H1 (cell line): ENCODE measurements around the gene INPP5A. TPM values are rescaled to one million over a fixed set of nuclear protein-coding genes. Genes with fewer than 3 reads are reported as not detected.

Experiments used
- CTCF ChIA-PET: fragments of 300-600 bp; sonication (Branson Sonifier 250); formaldehyde crosslinking; loops from one replicate; lab custom pipeline; 2021; ENCODE audit not compliant: partially characterized antibody; lab: Charles Lee
- POLR2A ChIA-PET: fragments of 300-600 bp; sonication (Branson Sonifier 250); formaldehyde crosslinking; loops from one replicate; lab custom pipeline; 2021; ENCODE audit warnings: inconsistent platforms; ENCODE audit not compliant: partially characterized antibody; lab: Charles Lee
- DNase-seq, 2 experiments: peaks; one replicate each; pipeline versions ENCODE4 v3.0.0 to v3.0.0-alpha.2; 2010 to 2022; ENCODE audit warnings: low spot score in 2 of 2, low read depth in 1 of 2, mixed read lengths in 1 of 2
- FAIRE-seq: peaks from 2 replicates; lab custom pipeline; 2011; peaks lifted over from hg19 to GRCh38; lab: Jason Lieb, UNC
- H2AFZ ChIP-seq: 2 replicates; pipeline ENCODE4 v1.8.1; 2012; ENCODE audit warnings: low read length, inconsistent platforms
- H2AK5ac ChIP-seq: 2 replicates; pipeline ENCODE4 v1.6.1; 2013; ENCODE audit warnings: low read depth, low read length
- H2BK120ac ChIP-seq: replicated peaks from 2 replicates; pipeline ENCODE3; 2013; ENCODE audit warnings: low read depth, low read length, inconsistent platforms
- H2BK12ac ChIP-seq: 2 replicates; pipeline ENCODE4 v1.6.1; 2013; ENCODE audit warnings: low read depth, low read length
- H2BK15ac ChIP-seq: 2 replicates; pipeline ENCODE4 v1.6.1; 2013; ENCODE audit warnings: low read length
- H2BK20ac ChIP-seq: 2 replicates; pipeline ENCODE4 v1.6.1; 2013; ENCODE audit warnings: low read length
- H2BK5ac ChIP-seq: 2 replicates; pipeline ENCODE4 v1.6.1; 2013; ENCODE audit warnings: low read depth, low read length
- H3K14ac ChIP-seq: 2 replicates; pipeline ENCODE4 v1.6.1; 2013; ENCODE audit warnings: inconsistent platforms; ENCODE audit not compliant: insufficient read length
- H3K18ac ChIP-seq: 2 replicates; pipeline ENCODE4 v1.6.1; 2013; ENCODE audit warnings: low read length; ENCODE audit errors: extremely low read depth
- H3K23ac ChIP-seq: 2 replicates; pipeline ENCODE4 v1.6.1; 2013; ENCODE audit warnings: inconsistent platforms; ENCODE audit not compliant: insufficient read length
- H3K23me2 ChIP-seq: 2 replicates; pipeline ENCODE4 v1.6.1; 2013; ENCODE audit warnings: low read depth, low read length
- H3K27ac ChIP-seq: 2 replicates; pipeline ENCODE4 v1.6.1; 2011; ENCODE audit warnings: low read depth, low read length, inconsistent platforms
- H3K27me3 ChIP-seq, 4 experiments: replicated peaks in 1 of 4; 1 replicate in 1 of 4; 2 replicates in 3 of 4; pipeline versions ENCODE4 v1.6.1 to v1.8.1; 2011 to 2013; ENCODE audit warnings: low read length in 3 of 4, mild to moderate bottlenecking in 3 of 4, inconsistent platforms in 2 of 4, mixed read lengths in 2 of 4, moderate library complexity in 1 of 4; ENCODE audit not compliant: control insufficient read depth in 3 of 4, insufficient read depth in 3 of 4; ENCODE audit errors: extremely low read depth in 1 of 4
- H3K36me3 ChIP-seq, 4 experiments: 2 replicates each; pipeline versions ENCODE4 v1.6.1 to v1.8.1; 2011 to 2013; ENCODE audit warnings: mild to moderate bottlenecking in 4 of 4, low read length in 3 of 4, moderate library complexity in 2 of 4, control low read depth in 1 of 4, inconsistent platforms in 1 of 4; ENCODE audit not compliant: insufficient read depth in 4 of 4, control insufficient read depth in 2 of 4
- H3K4ac ChIP-seq: replicated peaks from 2 replicates; pipeline ENCODE3; 2013; ENCODE audit warnings: low read length, low read depth, mixed read lengths, inconsistent platforms; ENCODE audit not compliant: insufficient read length
- H3K4me1 ChIP-seq, 4 experiments: replicated peaks in 1 of 4; 1 replicate in 1 of 4; 2 replicates in 3 of 4; pipeline versions ENCODE4 v1.6.1 to v1.8.1; 2011 to 2013; ENCODE audit warnings: low read length in 3 of 4, inconsistent platforms in 2 of 4, mixed read lengths in 1 of 4; ENCODE audit not compliant: insufficient read depth in 4 of 4, control insufficient read depth in 3 of 4
- H3K4me2 ChIP-seq, 2 experiments: 2 replicates each; pipeline versions ENCODE4 v1.6.1 to v1.8.1; 2011 to 2013; ENCODE audit warnings: low read depth in 2 of 2, low read length in 2 of 2, control low read depth in 1 of 2, inconsistent platforms in 1 of 2, mild to moderate bottlenecking in 1 of 2; ENCODE audit not compliant: insufficient read depth in 1 of 2
- H3K4me3 ChIP-seq, 4 experiments: fragments of 200-600, 300-600 bp in 1 of 4; sonication (generic), shearing (Covaris generic), sonication (Bioruptor Twin) in 1 of 4; 2 replicates each; pipeline versions ENCODE4 v1.5.1 to v1.8.1; 2011 to 2016; ENCODE audit warnings: low read length in 4 of 4, low read depth in 3 of 4, control low read depth in 2 of 4, inconsistent platforms in 2 of 4, mild to moderate bottlenecking in 2 of 4, mixed read lengths in 1 of 4, moderate library complexity in 1 of 4; ENCODE audit not compliant: insufficient read depth in 2 of 4; ENCODE audit errors: extremely low read depth in 1 of 4
- H3K56ac ChIP-seq: replicated peaks from 2 replicates; pipeline ENCODE3; 2013; ENCODE audit warnings: low read depth, mild to moderate bottlenecking, mixed read lengths, low read length, inconsistent platforms; ENCODE audit not compliant: insufficient read length
- H3K79me1 ChIP-seq: 2 replicates; pipeline ENCODE4 v1.6.1; 2013; ENCODE audit warnings: low read depth, low read length, control low read depth
- H3K79me2 ChIP-seq, 2 experiments: 2 replicates each; pipeline versions ENCODE4 v1.6.1 to v1.8.1; 2012 to 2013; ENCODE audit warnings: low read length in 2 of 2, mild to moderate bottlenecking in 2 of 2, inconsistent platforms in 1 of 2; ENCODE audit not compliant: insufficient read depth in 2 of 2, control insufficient read depth in 1 of 2
- H3K9ac ChIP-seq, 4 experiments: replicated peaks in 1 of 4; 1 replicate in 1 of 4; 2 replicates in 3 of 4; pipeline versions ENCODE4 v1.6.1 to v1.8.1; 2011 to 2013; ENCODE audit warnings: low read depth in 3 of 4, low read length in 3 of 4, control low read depth in 2 of 4, mild to moderate bottlenecking in 2 of 4, moderate library complexity in 2 of 4, inconsistent platforms in 1 of 4; ENCODE audit errors: extremely low read depth in 1 of 4
- H3K9me3 ChIP-seq, 2 experiments: 2 replicates each; pipeline versions ENCODE4 v1.6.1 to v1.8.1; 2012 to 2013; ENCODE audit warnings: mild to moderate bottlenecking in 2 of 2, moderate library complexity in 2 of 2, control low read depth in 1 of 2, inconsistent platforms in 1 of 2, low read depth in 1 of 2, low read length in 1 of 2, mixed read lengths in 1 of 2; ENCODE audit not compliant: insufficient read depth in 2 of 2
- H4K20me1 ChIP-seq, 2 experiments: replicated peaks in 1 of 2; 2 replicates each; pipeline versions ENCODE3 to v1.8.1; 2011 to 2013; ENCODE audit warnings: inconsistent platforms in 2 of 2, low read length in 2 of 2, mild to moderate bottlenecking in 1 of 2; ENCODE audit not compliant: insufficient read depth in 2 of 2, control insufficient read depth in 1 of 2
- H4K5ac ChIP-seq: 2 replicates; pipeline ENCODE4 v1.6.1; 2013; ENCODE audit warnings: low read length, low read depth, mixed read lengths, inconsistent platforms; ENCODE audit not compliant: insufficient read length
- H4K8ac ChIP-seq: 2 replicates; pipeline ENCODE4 v1.8.0; 2013; ENCODE audit warnings: mild to moderate bottlenecking, moderate library complexity, low read length, inconsistent platforms; ENCODE audit not compliant: insufficient read depth; ENCODE audit errors: extremely low read depth
- H4K91ac ChIP-seq: replicated peaks from 2 replicates; pipeline ENCODE3; 2013; ENCODE audit warnings: low read length, mixed read lengths, inconsistent platforms; ENCODE audit not compliant: insufficient read length
- NANOG ChIP-seq: IDR thresholded peaks from 2 replicates; pipeline ENCODE4 v1.6.1; 2011; ENCODE audit warnings: low read length, low read depth, mild to moderate bottlenecking, inconsistent platforms; ENCODE audit not compliant: insufficient read depth, poor library complexity, severe bottlenecking
- POLR2A ChIP-seq, 2 experiments: IDR thresholded peaks; 1 replicate in 1 of 2; 2 replicates in 1 of 2; pipeline ENCODE4 v1.6.1; 2011; ENCODE audit warnings: low read depth in 2 of 2, low read length in 2 of 2, mild to moderate bottlenecking in 2 of 2; ENCODE audit errors: control extremely low read depth in 1 of 2
- POU5F1 ChIP-seq: IDR thresholded peaks from 2 replicates; pipeline ENCODE4 v1.6.1; 2011; ENCODE audit warnings: low read depth, mild to moderate bottlenecking, low read length, moderate library complexity
- TBP ChIP-seq: IDR thresholded peaks from 2 replicates; pipeline ENCODE4 v1.6.1; 2011; ENCODE audit warnings: low read depth, low read length, improper control_type of control experiment
- WGBS, 2 experiments: shearing (Covaris generic) in 1 of 2; methylation state at CpG; one replicate each; pipeline versions ENCODE4 v1.1.6 to v1.1.7; 2013 to 2015; ENCODE audit warnings: low lambda C conversion rate in 2 of 2, mixed read lengths in 2 of 2, inconsistent platforms in 1 of 2, low coverage in 1 of 2, missing lambda C conversion rate in 1 of 2; ENCODE audit not compliant: insufficient replicate concordance in 2 of 2, insufficient coverage in 1 of 2, insufficient read length in 1 of 2; ENCODE audit errors: extremely low coverage in 1 of 2, missing lambda C conversion rate in 1 of 2; 5-methylcytosine and 5-hydroxymethylcytosine counted together
- polyA plus RNA-seq, 7 experiments: library from polyadenylated mRNA; depleted of rRNA in 3 of 7; stranded (reverse) in 5 of 7; unstranded in 2 of 7; fragments of >200 nt in 5 of 7; fragments of 200-250 nt in 2 of 7; gene quantifications; 1 replicate in 5 of 7; 2 replicates in 1 of 7; 4 replicates in 1 of 7; pipeline versions ENCODE4 v1.2.1 to v1.2.3, GENCODE V29; 2011 to 2013; ENCODE audit warnings: missing spikeins in 2 of 7, mixed read lengths in 2 of 7
- total RNA-seq: library from RNA; stranded (reverse); fragmentation: NEBNext Ultra II Directional; extraction: Animal tissue kit (Norgen Biotek cat#: 25700); gene quantifications from 2 replicates; pipeline ENCODE4 v1.2.1, GENCODE V29; 2021
- TF ChIP-seq, protein P1 (sequence below): IDR thresholded peaks from 2 replicates; pipeline ENCODE4 v1.6.1; 2011; ENCODE audit warnings: low read depth, mild to moderate bottlenecking, low read length; ENCODE audit not compliant: insufficient read depth

INPP5A gene
- total and polyA plus RNA-seq, 2 of the 8 experiments (the other 6 are each of a cell fraction or from before 2014, with no cell fraction given), result 19.7 to 27.5 TPM

- Histone ChIP-seq H3K4me3 (no peak overlapping the region), H3K4me1 (no peaks in the 10 kb centered on the region; a peak in 2 of 7 replicates), H2AFZ (no peak overlapping the region), H3K23ac (no peak overlapping the region), H3K79me2 (no peaks in the 10 kb centered on the region), H4K91ac (no peak overlapping the region), H3K27ac (no peak overlapping the region), H3K14ac (no peak overlapping the region), H3K9ac (no peak overlapping the region), H2BK120ac (no peak overlapping the region), H3K36me3 (no peaks in the 10 kb centered on the region), H4K5ac (no peak overlapping the region), H2BK5ac (no peak overlapping the region), H2AK5ac (no peak overlapping the region), H4K20me1 (peaks cover 1 to 14% of the 10 kb centered on the region in 2 experiments), H3K4ac (no peak overlapping the region), H3K9me3 (peaks cover 0 to 6% of the 10 kb centered on the region in 2 experiments; a peak in 1 of 4 replicates), H3K18ac (no peak overlapping the region), H3K4me2 (no peak overlapping the region), H2BK15ac (no peak overlapping the region), H3K79me1 (peaks cover 4% of the 10 kb centered on the region), H4K8ac (no peak overlapping the region), H2BK20ac (no peak overlapping the region), H3K27me3 (peaks cover 0 to 4% (median 0%) of the 10 kb centered on the region in 4 experiments; a peak in 2 of 7 replicates), H3K23me2 (peaks cover 5% of the 10 kb centered on the region; the same call in 1 of the 2 replicates), H2BK12ac (no peak overlapping the region), H3K56ac (no peak overlapping the region)
- no peak for TF ChIP-seq NANOG
- no peak for TF ChIP-seq TBP
- TF ChIP-seq POLR2A (IDR thresholded peaks at IDR 0.05; ENCODE audit: control extremely low read depth in 1 of 2, low read depth in 2 of 2, low read length in 2 of 2), result no peak
- TF ChIP-seq, protein P1, sequence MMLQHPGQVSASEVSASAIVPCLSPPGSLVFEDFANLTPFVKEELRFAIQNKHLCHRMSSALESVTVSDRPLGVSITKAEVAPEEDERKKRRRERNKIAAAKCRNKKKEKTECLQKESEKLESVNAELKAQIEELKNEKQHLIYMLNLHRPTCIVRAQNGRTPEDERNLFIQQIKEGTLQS, result no peak
- TF ChIP-seq POU5F1, result no peak
- FAIRE-seq, result no peak
- no peak for DNase-seq
- ChIA-PET CTCF (interaction anchor here (0.7 to 1.2 kb wide), 2 partner anchors 120 to 181 kb away, joined by 3 to 4 read pairs; no protein-coding TSS in a partner anchor), POLR2A (no interaction called here)
- 82% methylated on average over 17 of the region's 27 CpGs; no CpG with 5 or more reads in 1 of the 2 experiments for WGBS, 2 experiments
Measured at GRCh38 chr10:132612571-132613504, 75.3 kb downstream of the INPP5A start.
